ENCODE results near the gene DNAH8. TPM values are rescaled to one million over a fixed set of nuclear protein-coding genes. Genes with fewer than 3 reads are reported as not detected.

DNAH8 gene
- total and polyA plus RNA-seq, 2 donors (not counting 3 experiments of a cell fraction or from before 2014, with no cell fraction given) = 0.29 to 0.61 TPM

DNA sequence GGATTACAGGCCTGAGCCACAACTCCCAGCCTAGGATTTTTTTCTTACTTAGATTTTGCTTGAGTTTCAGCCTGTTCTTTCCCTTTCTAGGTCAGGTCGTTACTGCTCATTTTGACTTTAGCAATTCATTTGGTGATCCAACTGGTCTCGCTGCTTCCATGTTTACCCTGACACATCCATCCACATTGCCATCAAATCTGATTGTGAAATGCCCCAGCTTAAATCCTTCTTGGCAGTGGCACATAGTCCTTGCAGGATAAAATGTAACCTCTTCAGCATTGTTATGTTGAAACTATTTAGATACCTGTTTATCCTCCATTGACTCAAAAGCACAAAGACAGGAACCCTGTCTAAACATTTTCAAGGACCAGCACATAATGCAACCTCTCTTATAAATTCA lies 77.2 kb downstream of the DNAH8 start:
- dilution Hi-C loops (cut with MboI; ENCODE audit: extremely low pct_ligation_motif_present, low sequenced_read_pairs) (no loop called here), intact Hi-C loops (cut with micrococcal nuclease) (no loop called here)
- no peak overlapping the region for H3K27ac ChIP-seq (ENCODE audit: insufficient read depth, low read depth, low read length)
- no peaks in the 10 kb centered on the region for H3K27me3 ChIP-seq (ENCODE audit: control insufficient read depth in 2 of 2, insufficient read depth in 2 of 2, low read length in 2 of 2)
- DNase-seq (ENCODE audit: low read depth, low spot score) (no peak), FAIRE-seq (no peak)
- H3K9me1 ChIP-seq (replicated peaks; ENCODE audit: control insufficient read depth, extremely low read depth, insufficient read depth, low read length) = no peaks in the 10 kb centered on the region
- H4K20me1 ChIP-seq (replicated peaks; ENCODE audit: control insufficient read depth, extremely low read depth, insufficient read depth, low read length) = no peaks in the 10 kb centered on the region
- no peak overlapping the region for H3K9ac ChIP-seq (replicated peaks; ENCODE audit: extremely low read depth, insufficient read depth, low read length)
- no peaks in the 10 kb centered on the region for H3K36me3 ChIP-seq (ENCODE audit: control insufficient read depth in 2 of 2, extremely low read depth in 1 of 2, insufficient read depth in 2 of 2, low read length in 2 of 2)
- CTCF ChIA-PET = interaction anchor here (5.6 kb wide), 1 partner anchor 13 kb away, joined by 38 read pairs; no protein-coding TSS in a partner anchor
- BruUV-seq (replicated peaks) = no TSS peak
- H3K4me3 ChIP-seq (replicated peaks in 1 of 3; ENCODE audit: insufficient read depth in 1 of 3, low read depth in 1 of 3, low read length in 3 of 3) = no peak overlapping the region
- TF ChIP-seq POLR2A (IDR thresholded peaks at IDR 0.05; ENCODE audit: low read depth, low read length) (no peak), FOS (IDR thresholded peaks at IDR 0.05; ENCODE audit: borderline replicate concordance, insufficient read depth, low read length) (no peak), EZH2 (IDR thresholded peaks at IDR 0.05; ENCODE audit: borderline replicate concordance, low read depth, low read length, severe bottlenecking) (no peak), JUN (IDR thresholded peaks at IDR 0.05; ENCODE audit: borderline replicate concordance, insufficient read depth, insufficient read length, low read depth) (no peak), MYC (IDR thresholded peaks at IDR 0.05; ENCODE audit: low read depth, low read length) (no peak), POLR2AphosphoS5 (IDR thresholded peaks at IDR 0.05; ENCODE audit: insufficient read depth, low read depth, low read length) (no peak), GATA2 (IDR thresholded peaks at IDR 0.05; ENCODE audit: insufficient read depth, insufficient read length, low read depth, low read length) (no peak)
- TF ChIP-seq, protein P1, sequence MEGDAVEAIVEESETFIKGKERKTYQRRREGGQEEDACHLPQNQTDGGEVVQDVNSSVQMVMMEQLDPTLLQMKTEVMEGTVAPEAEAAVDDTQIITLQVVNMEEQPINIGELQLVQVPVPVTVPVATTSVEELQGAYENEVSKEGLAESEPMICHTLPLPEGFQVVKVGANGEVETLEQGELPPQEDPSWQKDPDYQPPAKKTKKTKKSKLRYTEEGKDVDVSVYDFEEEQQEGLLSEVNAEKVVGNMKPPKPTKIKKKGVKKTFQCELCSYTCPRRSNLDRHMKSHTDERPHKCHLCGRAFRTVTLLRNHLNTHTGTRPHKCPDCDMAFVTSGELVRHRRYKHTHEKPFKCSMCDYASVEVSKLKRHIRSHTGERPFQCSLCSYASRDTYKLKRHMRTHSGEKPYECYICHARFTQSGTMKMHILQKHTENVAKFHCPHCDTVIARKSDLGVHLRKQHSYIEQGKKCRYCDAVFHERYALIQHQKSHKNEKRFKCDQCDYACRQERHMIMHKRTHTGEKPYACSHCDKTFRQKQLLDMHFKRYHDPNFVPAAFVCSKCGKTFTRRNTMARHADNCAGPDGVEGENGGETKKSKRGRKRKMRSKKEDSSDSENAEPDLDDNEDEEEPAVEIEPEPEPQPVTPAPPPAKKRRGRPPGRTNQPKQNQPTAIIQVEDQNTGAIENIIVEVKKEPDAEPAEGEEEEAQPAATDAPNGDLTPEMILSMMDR (IDR thresholded peaks at IDR 0.05; ENCODE audit: extremely low read depth in 1 of 2, insufficient read depth in 1 of 2, low read depth in 1 of 2, low read length in 2 of 2) = no peak
- TF ChIP-seq, protein P2, sequence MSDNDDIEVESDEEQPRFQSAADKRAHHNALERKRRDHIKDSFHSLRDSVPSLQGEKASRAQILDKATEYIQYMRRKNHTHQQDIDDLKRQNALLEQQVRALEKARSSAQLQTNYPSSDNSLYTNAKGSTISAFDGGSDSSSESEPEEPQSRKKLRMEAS (IDR thresholded peaks at IDR 0.05; ENCODE audit: insufficient read depth, insufficient read length) = no peak
- no peak overlapping the region for H3K4me2 ChIP-seq (ENCODE audit: insufficient read depth, low read length)
- H3K79me2 ChIP-seq (ENCODE audit: control insufficient read depth, insufficient read depth, low read length) = no peaks in the 10 kb centered on the region
- peaks cover 51% of the 10 kb centered on the region for H3K4me1 ChIP-seq (ENCODE audit: control insufficient read depth, extremely low read depth, insufficient read depth, low read length)
- POLR2A ChIA-PET = no interaction called here
- no peaks in the 10 kb centered on the region for H3K9me3 ChIP-seq (replicated peaks; ENCODE audit: control insufficient read depth, insufficient read depth, low read length)
- no peak overlapping the region for H2AFZ ChIP-seq (ENCODE audit: low read depth, low read length)
